Uterus (tissue), 4 donors: ENCODE results near the gene GAS1. TPM values are rescaled to one million over a fixed set of nuclear protein-coding genes. Genes with fewer than 3 reads are reported as not detected.

Experiments
- DNase-seq, 2 donors: peaks; one replicate each; pipeline ENCODE4 v3.0.0-alpha.2; 2019 to 2020
- H3K27ac ChIP-seq, 2 donors: fragments of 200-600 bp; sonication (generic); 1 replicate in 1 of 2; 2 replicates in 1 of 2; pipeline ENCODE4 v1.5.1; 2016 to 2018
- H3K27me3 ChIP-seq, 2 donors: fragments of 200-600 bp; sonication (generic); one replicate each; pipeline ENCODE4 v1.5.1; 2018 to 2019; ENCODE audit warnings: control low read depth in 1 of 2
- H3K36me3 ChIP-seq, 2 donors: fragments of 200-600 bp; sonication (generic); one replicate each; pipeline ENCODE4 v1.5.1; 2019; ENCODE audit warnings: control low read depth in 1 of 2
- H3K4me1 ChIP-seq, 2 donors: fragments of 200-600 bp; sonication (generic); one replicate each; pipeline ENCODE4 v1.5.1; 2018 to 2019; ENCODE audit warnings: control low read depth in 1 of 2
- H3K4me3 ChIP-seq, 2 donors: fragments of 200-600 bp; sonication (generic); 1 replicate in 1 of 2; 2 replicates in 1 of 2; pipeline ENCODE4 v1.5.1; 2018 to 2019; ENCODE audit warnings: mild to moderate bottlenecking in 1 of 2
- H3K9me3 ChIP-seq, 2 donors: fragments of 200-600 bp; sonication (generic); one replicate each; pipeline ENCODE4 v1.5.1; 2019; ENCODE audit warnings: control low read depth in 1 of 2
- POLR2A ChIP-seq, 2 donors: fragments of 450-650 bp; IDR thresholded peaks; one replicate each; pipeline ENCODE4 v1.6.1; 2016; ENCODE audit warnings: antibody characterized with exemption in 2 of 2, mild to moderate bottlenecking in 1 of 2, moderate library complexity in 1 of 2
- intact Hi-C: fragments of 100-400 bp; cut with DNase I; formaldehyde crosslinking; loops from one replicate; pipeline ENCODE4 v1.15.1; 2023; ENCODE audit warnings: low total_unique reads
- total RNA-seq, 4 donors: library from RNA; depleted of rRNA in 3 of 4; stranded (reverse); fragments of >200 nt in 3 of 4; gene quantifications; one replicate each; pipeline versions ENCODE4 v1.1.0 to v1.2.4, GENCODE V29; 2014 to 2023
- TF ChIP-seq, protein P1 (sequence below), 4 experiments: fragments of 200-600 bp in 2 of 4; fragments of 450-650 bp in 2 of 4; sonication (generic) in 2 of 4; IDR thresholded peaks; one replicate each; pipeline ENCODE4 v1.5.1; 2016 to 2019; ENCODE audit warnings: antibody characterized with exemption in 4 of 4, mild to moderate bottlenecking in 2 of 4, moderate library complexity in 1 of 4
- donor health status: DM: yes; HTN: yes; CAD: no.

The GAS1 gene
- total RNA-seq, 4 donors from 2014 or later: 81.6 to 281 (median 172) TPM

DNA sequence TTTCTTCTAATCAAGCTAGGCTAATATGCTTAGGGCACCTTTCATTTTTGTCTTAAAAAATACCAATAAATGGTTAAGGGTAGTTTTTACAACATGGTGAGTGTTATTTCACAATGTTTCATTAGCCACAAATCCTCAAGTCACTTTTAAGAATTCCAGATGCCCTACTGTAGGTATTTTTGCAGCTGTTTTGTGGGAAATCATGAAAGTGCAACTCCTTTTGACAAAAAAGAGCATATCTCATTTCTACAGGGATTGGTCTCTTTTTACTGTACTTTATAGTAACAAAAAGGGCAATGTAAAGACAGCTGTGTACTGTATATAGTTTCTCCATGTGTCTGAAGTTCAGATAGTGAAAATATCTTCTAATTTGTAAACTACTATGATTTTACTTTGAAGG lies 28.3 kb upstream of the GAS1 start:
- H3K4me3 ChIP-seq: no peak overlapping the region
- TF ChIP-seq POLR2A (IDR thresholded peaks at IDR 0.05): no peak
- TF ChIP-seq, protein P1, sequence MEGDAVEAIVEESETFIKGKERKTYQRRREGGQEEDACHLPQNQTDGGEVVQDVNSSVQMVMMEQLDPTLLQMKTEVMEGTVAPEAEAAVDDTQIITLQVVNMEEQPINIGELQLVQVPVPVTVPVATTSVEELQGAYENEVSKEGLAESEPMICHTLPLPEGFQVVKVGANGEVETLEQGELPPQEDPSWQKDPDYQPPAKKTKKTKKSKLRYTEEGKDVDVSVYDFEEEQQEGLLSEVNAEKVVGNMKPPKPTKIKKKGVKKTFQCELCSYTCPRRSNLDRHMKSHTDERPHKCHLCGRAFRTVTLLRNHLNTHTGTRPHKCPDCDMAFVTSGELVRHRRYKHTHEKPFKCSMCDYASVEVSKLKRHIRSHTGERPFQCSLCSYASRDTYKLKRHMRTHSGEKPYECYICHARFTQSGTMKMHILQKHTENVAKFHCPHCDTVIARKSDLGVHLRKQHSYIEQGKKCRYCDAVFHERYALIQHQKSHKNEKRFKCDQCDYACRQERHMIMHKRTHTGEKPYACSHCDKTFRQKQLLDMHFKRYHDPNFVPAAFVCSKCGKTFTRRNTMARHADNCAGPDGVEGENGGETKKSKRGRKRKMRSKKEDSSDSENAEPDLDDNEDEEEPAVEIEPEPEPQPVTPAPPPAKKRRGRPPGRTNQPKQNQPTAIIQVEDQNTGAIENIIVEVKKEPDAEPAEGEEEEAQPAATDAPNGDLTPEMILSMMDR (IDR thresholded peaks at IDR 0.05): no peak

DNA sequence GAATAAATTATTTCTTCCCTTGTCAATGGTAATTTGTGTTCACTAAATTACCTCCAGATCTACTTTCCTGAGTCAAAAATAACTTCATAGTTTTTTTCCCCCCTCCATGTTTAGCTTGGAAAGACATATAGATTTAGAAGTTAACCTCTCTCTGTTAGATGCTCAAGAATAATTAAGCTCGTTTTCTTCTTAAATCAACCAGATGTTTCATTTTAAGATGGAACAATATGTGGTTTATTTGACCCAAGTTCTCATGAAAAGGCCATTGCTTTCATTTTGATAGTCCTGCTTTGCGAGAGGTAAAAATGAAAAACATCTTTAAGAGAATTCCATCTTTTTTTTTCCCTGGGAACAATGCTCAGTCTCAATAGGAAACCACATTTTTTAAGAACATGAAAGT lies 27.7 kb upstream of the GAS1 start:
- no peak for TF ChIP-seq POLR2A (IDR thresholded peaks at IDR 0.05)
- no peak for DNase-seq
- no peaks in the 10 kb centered on the region for H3K4me1 ChIP-seq
- no peaks in the 10 kb centered on the region for H3K27me3 ChIP-seq
- H3K36me3 ChIP-seq: no peaks in the 10 kb centered on the region
- intact Hi-C loops: no loop called here
- no peak overlapping the region for H3K4me3 ChIP-seq
- no peaks in the 10 kb centered on the region for H3K9me3 ChIP-seq
- H3K27ac ChIP-seq: peak overlapping the region in 1 of 2 donors; percentile 6

More for the DNA sequence above, 28.3 kb upstream of the GAS1 start:
- no peaks in the 10 kb centered on the region for H3K9me3 ChIP-seq
- no peaks in the 10 kb centered on the region for H3K4me1 ChIP-seq
- intact Hi-C loops: no loop called here
- H3K27me3 ChIP-seq: no peaks in the 10 kb centered on the region
- peak overlapping the region in 1 of 2 donors; percentile 6 for H3K27ac ChIP-seq
- DNase-seq: no peak
- H3K36me3 ChIP-seq: no peaks in the 10 kb centered on the region

DNA sequence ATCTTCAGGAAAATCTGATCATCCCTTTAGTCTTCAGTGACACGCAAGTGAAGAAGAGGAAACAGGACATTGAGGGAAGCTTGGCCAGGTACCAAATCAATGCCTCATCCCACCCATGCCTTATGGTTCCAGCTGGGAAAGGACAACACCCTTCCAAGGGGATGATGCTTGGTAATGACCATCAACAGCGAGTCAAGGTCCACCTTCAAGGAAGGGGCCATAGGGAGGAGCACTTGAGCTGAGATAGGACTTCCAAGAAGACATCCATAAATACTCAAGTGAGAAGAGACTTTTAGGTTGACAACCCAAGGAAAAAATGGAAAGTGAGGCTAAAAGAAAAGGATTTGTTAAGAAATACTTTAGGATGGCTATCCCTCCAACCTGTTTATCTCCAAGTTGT lies 27.1 kb upstream of the GAS1 start:
- Histone ChIP-seq H3K4me3 (no peak overlapping the region), H3K36me3 (no peaks in the 10 kb centered on the region), H3K27ac (no peak overlapping the region), H3K27me3 (no peaks in the 10 kb centered on the region), H3K9me3 (no peaks in the 10 kb centered on the region), H3K4me1 (no peaks in the 10 kb centered on the region)
- no peak for DNase-seq
- TF ChIP-seq, protein P1 (IDR thresholded peaks at IDR 0.05): no peak
- no peak for TF ChIP-seq POLR2A (IDR thresholded peaks at IDR 0.05)
- intact Hi-C loops: no loop called here

DNA sequence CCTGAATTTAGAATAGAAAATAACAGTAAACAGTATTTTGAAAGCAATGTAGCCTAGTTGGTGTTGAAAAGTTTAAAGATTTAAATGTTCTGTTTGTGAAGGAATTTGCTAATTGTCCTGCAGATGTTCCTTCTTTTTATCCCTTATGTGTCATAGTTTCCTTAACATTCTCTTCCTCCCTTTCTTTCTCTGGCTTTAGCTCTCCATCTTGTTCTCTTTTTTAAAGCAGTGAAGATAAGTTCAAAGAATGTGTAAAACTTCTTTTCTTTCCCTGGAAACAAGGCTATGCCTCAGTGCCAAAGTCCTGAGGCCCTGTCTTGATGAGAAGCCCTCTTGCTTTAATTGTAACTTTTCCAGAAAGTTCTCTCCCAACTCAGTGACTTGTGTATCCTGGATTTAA lies 24.4 kb upstream of the GAS1 start:
- no peak overlapping the region for H3K4me3 ChIP-seq
- DNase-seq: no peak
- no peaks in the 10 kb centered on the region for H3K9me3 ChIP-seq
- H3K27me3 ChIP-seq: no peaks in the 10 kb centered on the region
- peaks cover 0 to 6% of the 10 kb centered on the region in 2 donors for H3K4me1 ChIP-seq
- no peak for TF ChIP-seq POLR2A (IDR thresholded peaks at IDR 0.05)
- TF ChIP-seq, protein P1 (IDR thresholded peaks at IDR 0.05): no peak
- intact Hi-C loops: no loop called here
- peak overlapping the region; percentile 66 to 67 for H3K27ac ChIP-seq
- no peaks in the 10 kb centered on the region for H3K36me3 ChIP-seq

DNA sequence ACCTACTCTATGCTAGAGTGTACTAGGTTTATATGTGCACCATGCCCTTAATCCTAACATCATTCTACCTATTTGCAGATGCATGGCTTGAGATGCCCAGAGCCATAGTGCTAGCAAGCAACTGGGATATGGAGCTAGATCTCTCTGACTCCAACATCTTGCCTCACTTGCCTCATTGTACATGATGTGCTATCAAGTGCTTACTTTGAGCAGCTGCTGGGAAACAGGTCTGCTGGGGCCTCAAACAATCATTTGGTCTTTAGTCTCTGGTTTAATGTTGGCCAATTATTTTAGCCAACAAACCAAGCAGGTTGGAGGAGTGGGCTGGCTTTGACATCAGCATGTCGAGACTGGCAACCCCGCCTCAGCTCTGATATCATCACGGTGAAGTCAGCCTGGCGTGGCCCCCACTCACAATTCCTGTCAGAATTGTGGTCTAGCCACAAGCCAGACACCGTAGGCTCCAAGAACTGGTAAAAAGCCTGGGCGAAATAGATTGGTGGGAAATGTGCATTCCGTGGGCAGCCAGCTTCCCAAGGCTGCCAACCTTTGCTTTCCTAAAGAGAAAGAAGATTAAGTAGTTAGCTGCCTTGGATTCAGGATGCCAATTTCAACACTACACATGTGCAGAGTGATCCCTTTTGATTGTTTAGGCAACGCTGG lies 21.1 kb upstream of the GAS1 start:
- TF ChIP-seq POLR2A (IDR thresholded peaks at IDR 0.05): no peak
- TF ChIP-seq, protein P1 (IDR thresholded peaks at IDR 0.05): no peak
- peaks cover 0 to 6% of the 10 kb centered on the region in 2 donors for H3K4me1 ChIP-seq
- no peaks in the 10 kb centered on the region for H3K36me3 ChIP-seq
- no peak overlapping the region for H3K27ac ChIP-seq
- H3K9me3 ChIP-seq: no peaks in the 10 kb centered on the region
- H3K27me3 ChIP-seq: no peaks in the 10 kb centered on the region
- intact Hi-C loops: no loop called here
- no peak for DNase-seq
- H3K4me3 ChIP-seq: no peak overlapping the region
